ENCODE data around the gene NAA11. TPM values are rescaled to one million over a fixed set of nuclear protein-coding genes. Genes with fewer than 3 reads are reported as not detected.
"Not testable (repeated sequence)": the region's sequence is repeated elsewhere in the genome, so short reads cannot be mapped to it uniquely, and the experiment has no call there.

NAA11 gene
- total RNA-seq, 2 experiments from 2014 or later: not detected

DNA sequence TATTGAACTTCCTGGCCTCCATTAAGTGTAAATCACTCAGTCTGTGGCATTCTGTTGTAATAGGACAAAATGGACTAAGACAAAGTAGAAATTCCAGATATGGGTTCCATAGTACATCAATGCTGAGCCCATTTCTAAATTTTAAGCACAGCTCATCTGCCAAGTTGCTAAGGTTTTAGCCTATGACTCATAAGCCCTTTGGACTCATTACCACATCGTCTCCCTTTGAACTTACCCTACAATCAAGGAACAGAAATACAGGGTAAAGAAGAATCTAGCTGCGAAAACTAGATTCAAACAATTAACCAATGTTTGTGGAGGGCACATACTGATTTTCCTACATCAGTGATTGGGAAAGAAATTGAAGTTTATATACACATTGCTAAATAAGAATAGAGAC is 31.8 kb downstream of the NAA11 start:
- H3K9me3 Mint-ChIP-seq: no peaks in the 10 kb centered on the region
- no peaks in the 10 kb centered on the region for H3K4me1 Mint-ChIP-seq
- H3K27me3 Mint-ChIP-seq: peaks cover 4% of the 10 kb centered on the region
- H3K27ac Mint-ChIP-seq: no peak overlapping the region
- H3K4me3 Mint-ChIP-seq: no peak overlapping the region
- H3K36me3 Mint-ChIP-seq: no peaks in the 10 kb centered on the region
- no peak for DNase-seq

DNA sequence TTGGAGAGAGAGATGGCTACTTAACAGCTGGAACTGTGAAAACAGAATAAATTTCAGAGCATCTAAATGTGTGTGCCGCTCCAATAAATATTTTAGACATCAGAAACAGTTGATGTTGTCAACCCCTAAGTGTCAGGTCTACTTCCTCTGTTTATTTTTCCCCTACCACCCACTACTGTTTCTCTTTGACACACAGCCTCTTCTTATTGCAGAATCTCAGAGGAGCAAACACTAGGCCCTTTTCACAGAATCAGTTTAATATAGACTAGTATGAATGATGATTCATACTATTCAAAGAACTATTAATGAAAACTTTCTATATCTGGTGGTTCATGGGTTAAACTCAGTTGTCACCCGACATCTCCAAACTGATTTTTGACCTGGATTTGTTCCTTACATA is 33.9 kb downstream of the NAA11 start:
- Mint-ChIP-seq H3K27me3 (peaks cover 4% of the 10 kb centered on the region), H3K36me3 (no peaks in the 10 kb centered on the region), H3K27ac (no peak overlapping the region), H3K4me3 (no peak overlapping the region), H3K4me1 (no peaks in the 10 kb centered on the region), H3K9me3 (no peaks in the 10 kb centered on the region)
- no peak for DNase-seq

DNA sequence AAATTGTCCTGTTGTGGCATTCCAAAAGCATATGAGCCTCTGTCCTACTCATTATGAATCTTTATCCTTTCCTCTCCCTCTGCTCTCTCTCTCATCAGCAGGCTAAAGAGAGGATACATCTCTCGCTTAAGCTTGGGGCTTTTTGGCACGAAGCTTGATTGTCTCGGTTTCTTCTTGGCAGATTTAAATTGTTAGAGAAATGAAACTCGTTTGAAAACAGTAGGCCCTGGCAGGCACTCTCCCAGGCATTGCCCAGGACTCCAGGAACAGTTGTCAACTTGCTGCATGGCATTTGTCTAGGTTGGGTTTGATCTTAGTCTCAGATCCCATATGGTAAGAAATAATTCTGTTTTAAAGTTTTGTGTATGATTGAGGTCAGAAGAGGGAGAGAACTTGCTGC is 35.5 kb downstream of the NAA11 start:
- no peak for DNase-seq
- Mint-ChIP-seq H3K27ac (no peak overlapping the region), H3K36me3 (no peaks in the 10 kb centered on the region), H3K4me3 (no peak overlapping the region), H3K9me3 (no peaks in the 10 kb centered on the region), H3K27me3 (peaks cover 4% of the 10 kb centered on the region), H3K4me1 (no peaks in the 10 kb centered on the region)

DNA sequence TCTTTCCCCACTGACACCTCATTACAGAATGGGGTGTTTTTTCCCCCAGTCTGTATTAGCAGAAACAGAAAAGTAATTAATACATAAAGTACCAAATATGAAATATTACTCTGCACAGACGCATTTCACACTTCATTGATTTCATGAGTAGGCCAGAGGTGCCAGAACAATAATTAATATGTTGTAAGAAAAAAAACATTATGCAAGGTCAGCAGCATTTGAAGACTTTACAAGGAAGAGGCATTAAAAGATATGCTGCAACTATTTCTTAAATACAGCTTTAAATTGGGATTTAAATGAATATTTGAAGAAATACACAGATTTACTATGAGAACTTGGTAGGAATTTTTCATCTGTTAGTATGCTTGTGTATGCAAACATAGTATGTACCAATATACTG is 37.7 kb downstream of the NAA11 start:
- Mint-ChIP-seq H3K27me3 (no peaks in the 10 kb centered on the region), H3K36me3 (no peaks in the 10 kb centered on the region), H3K27ac (no peak overlapping the region), H3K4me3 (no peak overlapping the region), H3K4me1 (no peaks in the 10 kb centered on the region), H3K9me3 (no peaks in the 10 kb centered on the region)
- DNase-seq: no peak

DNA sequence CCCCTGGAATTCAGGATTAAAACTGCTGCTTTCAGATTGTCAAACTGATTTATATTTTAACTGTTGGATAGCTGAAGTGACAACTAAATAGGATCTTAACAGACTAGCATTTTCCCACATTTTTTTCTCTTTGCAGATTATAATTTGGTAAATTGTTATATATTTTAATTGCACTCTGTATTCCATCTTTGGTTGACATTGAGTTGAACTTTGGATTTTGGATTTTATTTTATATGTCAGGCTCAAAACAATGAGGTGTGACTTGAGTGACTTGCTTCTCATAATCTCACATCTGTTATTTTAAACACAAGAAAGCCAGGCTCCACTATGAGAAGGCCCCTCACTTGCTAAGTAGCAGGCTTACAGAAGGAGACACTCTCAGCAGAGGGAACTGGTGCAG is 38.1 kb downstream of the NAA11 start:
- H3K36me3 Mint-ChIP-seq: no peaks in the 10 kb centered on the region

DNA sequence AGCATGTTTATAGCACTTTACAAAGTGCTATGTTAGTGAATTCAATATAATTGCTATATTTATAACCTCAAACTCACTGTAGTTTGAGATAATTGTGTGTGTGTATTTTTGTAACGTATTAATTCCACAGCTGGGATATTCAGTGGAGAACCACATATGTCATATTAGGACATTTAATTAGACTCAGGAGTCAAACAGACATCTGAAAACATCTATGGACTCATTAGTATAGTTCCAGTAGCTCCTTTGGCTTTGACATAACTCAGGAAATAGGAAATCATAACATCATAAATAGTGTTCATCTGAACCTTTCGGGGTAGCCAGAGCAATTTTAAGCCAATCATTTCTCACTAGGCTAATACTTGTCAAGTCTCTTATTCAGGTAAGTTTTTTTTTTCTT is 38.8 kb downstream of the NAA11 start:
- no peaks in the 10 kb centered on the region for H3K4me1 Mint-ChIP-seq
- no peaks in the 10 kb centered on the region for H3K27me3 Mint-ChIP-seq
- no peak overlapping the region for H3K4me3 Mint-ChIP-seq
- H3K36me3 Mint-ChIP-seq: no peaks in the 10 kb centered on the region
- no peak for DNase-seq
- no peak overlapping the region for H3K27ac Mint-ChIP-seq
- H3K9me3 Mint-ChIP-seq: no peaks in the 10 kb centered on the region

More for the DNA sequence above, 38.1 kb downstream of the NAA11 start:
- H3K4me3 Mint-ChIP-seq: no peak overlapping the region
- no peak overlapping the region for H3K27ac Mint-ChIP-seq
- DNase-seq: no peak
- no peaks in the 10 kb centered on the region for H3K4me1 Mint-ChIP-seq
- no peaks in the 10 kb centered on the region for H3K27me3 Mint-ChIP-seq
- no peaks in the 10 kb centered on the region for H3K9me3 Mint-ChIP-seq

DNA sequence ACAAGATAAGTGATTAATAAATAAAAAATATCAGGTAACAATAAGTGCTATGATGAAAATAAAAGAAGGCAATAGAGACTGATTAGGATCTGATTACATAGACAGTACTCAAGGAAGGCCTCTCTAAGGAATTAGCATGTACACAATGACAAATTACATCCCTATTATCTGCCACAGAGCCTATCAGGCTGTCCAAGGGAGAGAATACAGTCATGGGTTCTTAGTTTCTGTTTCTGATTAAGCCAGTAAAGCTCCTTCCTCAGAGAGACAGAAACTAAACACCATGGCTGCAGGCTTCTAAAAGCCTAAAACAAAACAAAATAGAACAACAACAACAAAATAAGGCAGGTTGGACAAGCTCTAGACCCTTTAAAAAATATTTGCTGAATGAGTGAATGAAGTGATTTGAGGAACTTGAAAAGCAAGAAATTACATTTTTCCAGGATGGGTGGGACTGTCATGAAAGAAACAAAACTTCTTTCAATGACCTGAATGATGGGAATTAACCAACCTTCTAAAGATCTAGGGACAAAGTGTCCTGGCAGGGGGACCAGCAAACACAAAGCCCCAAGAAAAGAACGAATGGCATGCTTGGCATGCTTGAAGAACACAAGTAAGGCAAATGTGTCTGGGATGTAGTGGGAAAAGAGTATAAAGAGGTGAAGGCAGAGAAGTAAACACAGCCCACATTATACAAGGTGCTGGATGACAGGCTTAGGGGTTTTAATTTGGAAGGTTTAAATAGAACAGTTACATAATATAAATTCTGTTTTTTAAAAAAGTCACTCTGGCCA is 44.1 kb downstream of the NAA11 start:
- Mint-ChIP-seq H3K4me3 (no peak overlapping the region), H3K4me1 (no peaks in the 10 kb centered on the region), H3K36me3 (no peaks in the 10 kb centered on the region), H3K27me3 (no peaks in the 10 kb centered on the region), H3K27ac (no peak overlapping the region), H3K9me3 (no peaks in the 10 kb centered on the region)
- no peak for DNase-seq

DNA sequence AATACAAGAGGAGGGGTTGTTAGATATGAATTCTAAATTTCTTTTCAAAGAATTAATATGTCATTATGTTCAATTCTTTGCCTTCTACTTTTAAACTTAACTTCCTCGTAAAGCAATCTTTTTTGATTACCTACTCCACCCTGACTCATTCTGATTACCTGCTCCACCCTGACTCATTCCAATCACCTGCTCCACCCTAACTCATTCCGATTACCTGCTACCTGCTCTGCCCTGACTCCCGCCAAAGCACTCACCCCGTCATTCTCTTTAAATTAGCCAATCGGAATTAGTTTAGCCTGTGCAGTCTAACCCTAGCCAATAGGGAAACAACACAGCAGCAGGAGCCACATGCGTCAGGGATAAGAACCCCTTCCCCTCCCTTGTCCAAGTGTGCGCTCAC is 48.4 kb downstream of the NAA11 start:
- not testable (repeated sequence) for H3K4me1 Mint-ChIP-seq, H3K36me3 Mint-ChIP-seq, H3K27ac Mint-ChIP-seq, H3K27me3 Mint-ChIP-seq, H3K4me3 Mint-ChIP-seq, H3K9me3 Mint-ChIP-seq, DNase-seq

DNA sequence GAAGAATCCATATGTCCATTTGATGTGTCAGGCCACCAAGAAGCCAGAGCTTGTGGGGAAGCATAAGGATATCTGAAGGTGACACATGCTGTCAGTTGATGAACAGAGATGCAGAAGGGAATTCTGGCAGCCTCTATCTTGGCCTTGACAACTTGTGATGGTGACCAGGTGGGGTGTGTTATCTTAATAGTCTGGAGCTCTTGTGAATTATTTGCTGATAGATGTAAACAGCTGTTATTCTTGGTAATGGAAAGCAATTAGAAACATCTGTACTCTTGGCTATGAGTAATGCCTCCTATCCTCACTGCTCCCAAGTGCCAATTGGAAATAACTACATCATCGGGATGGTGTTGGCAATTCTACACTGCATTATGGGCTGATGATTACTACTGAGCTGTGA is 51.9 kb downstream of the NAA11 start:
- no peak overlapping the region for H3K4me3 Mint-ChIP-seq
- H3K4me1 Mint-ChIP-seq: no peaks in the 10 kb centered on the region
- no peak overlapping the region for H3K27ac Mint-ChIP-seq
- no peaks in the 10 kb centered on the region for H3K27me3 Mint-ChIP-seq
- no peaks in the 10 kb centered on the region for H3K9me3 Mint-ChIP-seq
- H3K36me3 Mint-ChIP-seq: no peaks in the 10 kb centered on the region
- DNase-seq: no peak

DNA sequence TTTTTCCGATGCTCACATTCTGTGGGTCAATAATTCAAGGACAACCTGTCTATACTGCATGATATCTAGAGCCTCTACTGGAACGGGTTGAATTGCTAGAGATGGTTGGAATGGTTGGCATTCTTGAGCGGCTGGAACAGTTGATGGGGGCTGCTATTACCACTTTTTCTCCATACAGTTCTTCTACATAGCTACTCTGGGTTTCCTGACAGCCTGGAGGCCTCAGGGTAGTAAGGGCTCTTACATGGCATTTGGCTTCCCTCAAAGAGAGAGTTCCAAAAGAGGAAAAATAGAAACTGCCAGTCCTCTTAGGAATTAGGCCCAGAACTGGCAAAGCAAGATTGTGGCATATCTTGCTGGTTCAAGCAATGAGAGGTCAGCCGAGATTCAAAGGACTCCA is 53.1 kb downstream of the NAA11 start:
- H3K9me3 Mint-ChIP-seq: no peaks in the 10 kb centered on the region
- H3K4me1 Mint-ChIP-seq: no peaks in the 10 kb centered on the region
- H3K4me3 Mint-ChIP-seq: no peak overlapping the region
- no peak overlapping the region for H3K27ac Mint-ChIP-seq
- no peak for DNase-seq
- H3K36me3 Mint-ChIP-seq: no peaks in the 10 kb centered on the region
- no peaks in the 10 kb centered on the region for H3K27me3 Mint-ChIP-seq

DNA sequence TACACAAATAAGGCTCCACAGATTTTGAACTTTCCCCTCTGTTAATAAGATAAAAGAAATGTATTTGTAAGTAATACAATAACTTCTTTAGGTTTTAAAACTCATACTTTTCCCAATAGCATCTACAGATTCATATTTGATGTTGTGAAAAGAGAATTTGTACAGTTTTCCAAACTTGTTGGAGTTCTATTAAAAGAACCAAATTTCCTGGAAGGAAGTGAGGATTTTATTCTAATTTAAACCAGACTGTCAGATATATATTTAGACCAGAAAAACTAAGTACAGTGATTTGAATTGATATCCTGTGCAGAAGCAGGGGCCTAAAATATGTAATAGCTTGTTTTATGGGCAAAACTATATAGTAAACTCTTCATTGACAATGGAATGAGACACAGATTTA is 53.7 kb downstream of the NAA11 start:
- DNase-seq: no peak
- Mint-ChIP-seq H3K27ac (no peak overlapping the region), H3K9me3 (no peaks in the 10 kb centered on the region), H3K27me3 (no peaks in the 10 kb centered on the region), H3K36me3 (no peaks in the 10 kb centered on the region), H3K4me1 (no peaks in the 10 kb centered on the region), H3K4me3 (no peak overlapping the region)

DNA sequence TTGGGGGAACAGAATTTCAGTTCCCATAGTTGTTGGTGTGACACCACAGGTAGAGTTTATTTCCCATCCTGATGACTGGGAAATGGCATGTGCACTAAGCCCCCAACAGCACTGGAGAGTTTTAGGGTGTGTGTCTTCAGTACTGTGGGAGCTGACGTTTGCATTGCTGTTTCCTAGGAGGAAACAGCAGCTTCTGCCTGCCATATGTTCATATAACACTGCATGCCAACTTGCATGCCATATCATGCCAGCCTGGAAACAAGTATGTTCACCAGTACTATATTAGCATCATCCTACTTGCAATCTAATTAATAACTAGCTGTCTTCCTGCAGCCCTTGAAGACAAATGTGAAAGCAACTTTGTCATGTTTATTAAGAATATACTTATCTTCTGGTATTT is 58.2 kb downstream of the NAA11 start:
- Mint-ChIP-seq H3K36me3 (no peaks in the 10 kb centered on the region), H3K27me3 (no peaks in the 10 kb centered on the region), H3K4me3 (no peak overlapping the region), H3K27ac (no peak overlapping the region), H3K4me1 (no peaks in the 10 kb centered on the region), H3K9me3 (no peaks in the 10 kb centered on the region)
- no peak for DNase-seq

Other genes with a start within 250 kb of the NAA11 start
- not detected for gene GK2, start 82.2 kb upstream of the NAA11 start, total RNA-seq

All from activated naive CD8-positive, alpha-beta T cell treated with anti-CD3 and anti-CD28 coated beads for 36 hours (primary cell).